Liver (tissue), 9 donors: ENCODE measurements around the gene SPATA16. TPM values are rescaled to one million over a fixed set of nuclear protein-coding genes. Genes with fewer than 3 reads are reported as not detected.
"Not testable (repeated sequence)": the region's sequence is repeated elsewhere in the genome, so short reads cannot be mapped to it uniquely, and the experiment has no call there.

ENCODE experiments used
- DNase-seq: peaks from one replicate; pipeline ENCODE4 v3.0.0-alpha.2; 2017; ENCODE audit warnings: low spot score
- H3K27ac ChIP-seq, 2 donors: one replicate each; pipeline ENCODE4 v1.7.0; 2013; ENCODE audit warnings: inconsistent platforms in 2 of 2, low read length in 2 of 2, control low read depth in 1 of 2, low read depth in 1 of 2, mild to moderate bottlenecking in 1 of 2
- H3K27me3 ChIP-seq, 4 donors: one replicate each; pipeline versions ENCODE4 v1.6.1 to v1.7.0; 2013; ENCODE audit warnings: low read length in 3 of 4, inconsistent platforms in 1 of 4, mild to moderate bottlenecking in 1 of 4, moderate library complexity in 1 of 4; ENCODE audit not compliant: control insufficient read depth in 4 of 4, insufficient read depth in 4 of 4
- H3K36me3 ChIP-seq, 4 donors: one replicate each; pipeline versions ENCODE4 v1.6.1 to v1.7.0; 2013; ENCODE audit warnings: low read length in 3 of 4, mild to moderate bottlenecking in 3 of 4, low read depth in 1 of 4, moderate library complexity in 1 of 4; ENCODE audit not compliant: control insufficient read depth in 4 of 4, insufficient read depth in 3 of 4
- H3K4me1 ChIP-seq, 4 donors: one replicate each; pipeline versions ENCODE4 v1.6.1 to v1.7.0; 2013; ENCODE audit warnings: low read length in 3 of 4, mild to moderate bottlenecking in 3 of 4, moderate library complexity in 1 of 4; ENCODE audit not compliant: control insufficient read depth in 4 of 4, insufficient read depth in 4 of 4
- H3K4me3 ChIP-seq, 3 donors: one replicate each; pipeline versions ENCODE4 v1.6.1 to v1.7.0; 2013; ENCODE audit warnings: low read length in 3 of 3, control low read depth in 1 of 3, low read depth in 1 of 3, mild to moderate bottlenecking in 1 of 3
- H3K9ac ChIP-seq, 2 donors: one replicate each; pipeline ENCODE4 v1.7.0; 2013; ENCODE audit warnings: low read length in 2 of 2, mild to moderate bottlenecking in 2 of 2, moderate library complexity in 2 of 2, control low read depth in 1 of 2, low read depth in 1 of 2
- H3K9me3 ChIP-seq, 4 donors: one replicate each; pipeline versions ENCODE4 v1.6.1 to v1.7.0; 2013; ENCODE audit warnings: low read length in 3 of 4; ENCODE audit not compliant: control insufficient read depth in 4 of 4
- CTCF ChIP-seq: fragments of 150-350 bp; IDR thresholded peaks from 2 replicates; pipeline ENCODE4 v1.5.1; 2017; ENCODE audit warnings: improper control_type of control experiment, low read depth, low read length; ENCODE audit not compliant: missing input control
- EGR1 ChIP-seq, 2 donors: IDR thresholded peaks; 2 replicates each; pipeline ENCODE4 v1.6.1; 2016 to 2018; ENCODE audit warnings: antibody characterized with exemption in 2 of 2, low read depth in 2 of 2
- FOXA1 ChIP-seq: IDR thresholded peaks from 2 replicates; pipeline ENCODE4 v1.6.1; 2016; ENCODE audit warnings: antibody characterized with exemption
- GABPA ChIP-seq, 2 donors: IDR thresholded peaks in 1 of 2; conservative IDR thresholded peaks in 1 of 2; 2 replicates each; pipeline ENCODE4 v1.6.1; 2016; ENCODE audit warnings: antibody characterized with exemption in 2 of 2, mild to moderate bottlenecking in 1 of 2, moderate library complexity in 1 of 2
- HNF4G ChIP-seq: IDR thresholded peaks from 2 replicates; pipeline ENCODE4 v1.6.1; 2016; ENCODE audit warnings: antibody characterized with exemption
- NR2F2 ChIP-seq: IDR thresholded peaks from 2 replicates; pipeline ENCODE4 v1.6.1; 2016; ENCODE audit warnings: antibody characterized with exemption
- RAD21 ChIP-seq, 2 donors: IDR thresholded peaks; 2 replicates each; pipeline ENCODE4 v1.6.1; 2016; ENCODE audit warnings: antibody characterized with exemption in 2 of 2, mild to moderate bottlenecking in 2 of 2
- RXRA ChIP-seq, 2 donors: IDR thresholded peaks; 2 replicates each; pipeline ENCODE4 v1.6.1; 2017 to 2018; ENCODE audit warnings: antibody characterized with exemption in 2 of 2, mild to moderate bottlenecking in 1 of 2
- SP1 ChIP-seq: IDR thresholded peaks from 2 replicates; pipeline ENCODE4 v1.6.1; 2018; ENCODE audit warnings: antibody characterized with exemption, mild to moderate bottlenecking
- ZBTB33 ChIP-seq: IDR thresholded peaks from 2 replicates; pipeline ENCODE4 v1.6.1; 2016; ENCODE audit warnings: antibody characterized with exemption
- WGBS: extraction: QIAGEN DNeasy Blood & Tissue Kit; methylation state at CpG from one replicate; pipeline ENCODE4 v1.1.7; 2013; 5-methylcytosine and 5-hydroxymethylcytosine counted together
- polyA plus RNA-seq, 2 donors: library from polyadenylated mRNA; stranded (reverse) in 1 of 2; unstranded in 1 of 2; fragments of 200-250 nt in 1 of 2; fragments of >200 nt in 1 of 2; fragmentation: Nextera tagmentation in 1 of 2; extraction: Ambion mirVana in 1 of 2; gene quantifications; one replicate each; pipeline versions ENCODE4 v1.2.1 to v1.2.3, GENCODE V29; 2013 to 2015
- total RNA-seq, 2 donors: library from RNA; depleted of rRNA; stranded (reverse); fragments of >200 nt; gene quantifications; one replicate each; pipeline ENCODE4 v1.2.3, GENCODE V29; 2014
- donor health status: healthy.
- donor health status: healthy.
- donor health status: healthy.
- donor health status: healthy.
- donor health status: healthy.

SPATA16 gene
- total RNA-seq (not detected), polyA plus RNA-seq (not detected)

- TF ChIP-seq ZBTB33 (no peak), RAD21 (IDR thresholded peaks at IDR 0.05) (no peak)
- Histone ChIP-seq H3K27me3 (no peaks in the 10 kb centered on the region), H3K4me1 (no peaks in the 10 kb centered on the region), H3K27ac (no peak within 1 kb of the TSS), H3K9me3 (no peaks in the 10 kb centered on the region), H3K4me3 (no peak within 1 kb of the TSS), H3K36me3 (no peaks in the 10 kb centered on the region), H3K9ac (no peak within 1 kb of the TSS)
- DNase-seq, result no peak
- WGBS, result 91% methylated on average over 18 of the region's 18 CpGs
These were observed at the start of gene SPATA16 for GRCh38 chr3:173140986-173141385. SPATA16 (minus strand) TSS chr3:173141235; CDS start chr3:173117731, 23,504 bp downstream.

- H3K4me1 ChIP-seq, H3K27me3 ChIP-seq, H3K9ac ChIP-seq, DNase-seq, H3K4me3 ChIP-seq, H3K9me3 ChIP-seq, H3K36me3 ChIP-seq, H3K27ac ChIP-seq: not testable (repeated sequence)
- WGBS, result 83% methylated on average over 4 of the region's 4 CpGs
These were observed 42.0 kb upstream of the SPATA16 start for GRCh38 chr3:173183022-173183421.

- no peak for TF ChIP-seq GABPA (IDR thresholded peaks at IDR 0.05 in 1 of 2, conservative IDR thresholded peaks at IDR 0.05 in 1 of 2)
- no peak for TF ChIP-seq NR2F2
- no peak for TF ChIP-seq CTCF
- TF ChIP-seq SP1, result no peak
- no peak for TF ChIP-seq EGR1 (IDR thresholded peaks at IDR 0.05; ENCODE audit: low read depth in 2 of 2)
- no peak for TF ChIP-seq RXRA (IDR thresholded peaks at IDR 0.05)
- TF ChIP-seq RAD21 (IDR thresholded peaks at IDR 0.05), result no peak
- TF ChIP-seq FOXA1, result no peak
- TF ChIP-seq HNF4G, result no peak
- H3K27me3 ChIP-seq, result no peaks in the 10 kb centered on the region
- H3K27ac ChIP-seq, result no peak overlapping the region
- DNase-seq, result no peak
- H3K4me3 ChIP-seq, result no peak overlapping the region
- WGBS, result 42% methylated on average over 2 of the region's 2 CpGs
- no peak overlapping the region for H3K9ac ChIP-seq
- H3K36me3 ChIP-seq, result no peaks in the 10 kb centered on the region
- H3K9me3 ChIP-seq, result no peaks in the 10 kb centered on the region
- no peaks in the 10 kb centered on the region for H3K4me1 ChIP-seq
These were observed 32.6 kb upstream of the SPATA16 start for GRCh38 chr3:173173652-173174051.

GRCh38 chr3:173159139-173159538 is 18.1 kb upstream of the SPATA16 start:
- H3K9ac ChIP-seq, H3K4me3 ChIP-seq, H3K27me3 ChIP-seq, H3K36me3 ChIP-seq, H3K4me1 ChIP-seq, DNase-seq, H3K9me3 ChIP-seq, H3K27ac ChIP-seq: not testable (repeated sequence)
- 89% methylated on average over 8 of the region's 8 CpGs for WGBS

GRCh38 chr3:173156533-173156932 is 15.5 kb upstream of the SPATA16 start:
- DNase-seq, H3K4me3 ChIP-seq, H3K9ac ChIP-seq, H3K9me3 ChIP-seq, H3K27ac ChIP-seq, H3K4me1 ChIP-seq, H3K27me3 ChIP-seq, H3K36me3 ChIP-seq: not testable (repeated sequence)
- WGBS, result 89% methylated on average over 9 of the region's 9 CpGs
